ENCODE data around the gene LRRC61.

The LRRC61 gene

GRCh38 chr7:150333659-150334058 lies 10.5 kb downstream of the LRRC61 start:
- no peak for TF ChIP-seq CTCF (conservative IDR thresholded peaks at IDR 0.05; ENCODE audit: low read depth)
- DNase-seq (ENCODE audit: low spot score): no peak
- CTCF ChIA-PET: interaction anchor here (0.6 kb wide), 1 partner anchor 105 kb away, joined by 3 read pairs; no protein-coding TSS in a partner anchor
- POLR2A ChIA-PET (ENCODE audit: low non-redundant PET): no interaction called here
- H3K27ac ChIP-seq: no peak overlapping the region

GRCh38 chr7:150334108-150334507 lies 11.0 kb downstream of the LRRC61 start:
- ChIA-PET POLR2A (ENCODE audit: low non-redundant PET) (no interaction called here), CTCF (no interaction called here)
- no peak overlapping the region for H3K27ac ChIP-seq
- DNase-seq (ENCODE audit: low spot score): no peak
- no peak for TF ChIP-seq CTCF (conservative IDR thresholded peaks at IDR 0.05; ENCODE audit: low read depth)

GRCh38 chr7:150335108-150335773 lies 12.1 kb downstream of the LRRC61 start:
- TF ChIP-seq CTCF (conservative IDR thresholded peaks at IDR 0.05; ENCODE audit: low read depth): no peak
- DNase-seq (ENCODE audit: low spot score): no peak
- H3K27ac ChIP-seq: no peak overlapping the region
- CTCF ChIA-PET: no interaction called here
- POLR2A ChIA-PET (ENCODE audit: low non-redundant PET): no interaction called here

- no peak for TF ChIP-seq CTCF (conservative IDR thresholded peaks at IDR 0.05; ENCODE audit: low read depth)
- no peak for DNase-seq (ENCODE audit: low spot score)
- no peak overlapping the region for H3K27ac ChIP-seq
- ChIA-PET POLR2A (ENCODE audit: low non-redundant PET) (no interaction called here), CTCF (interaction anchor here (0.6 kb wide), 1 partner anchor 1171 kb away, joined by 3 read pairs; no protein-coding TSS in a partner anchor)
Observed at GRCh38 chr7:150335774-150336112, 12.6 kb downstream of the LRRC61 start.

GRCh38 chr7:150336746-150337145 lies 13.6 kb downstream of the LRRC61 start:
- CTCF ChIA-PET: no interaction called here
- no peak overlapping the region for H3K27ac ChIP-seq
- no peak for DNase-seq (ENCODE audit: low spot score)
- POLR2A ChIA-PET (ENCODE audit: low non-redundant PET): no interaction called here
- TF ChIP-seq CTCF (conservative IDR thresholded peaks at IDR 0.05; ENCODE audit: low read depth): no peak

GRCh38 chr7:150337179-150337578 lies 14.0 kb downstream of the LRRC61 start:
- CTCF ChIA-PET: interaction anchor here (0.6 kb wide), 1 partner anchor 31 kb away, joined by 3 read pairs; the partner anchor contains the start of gene REPIN1
- TF ChIP-seq CTCF (conservative IDR thresholded peaks at IDR 0.05; ENCODE audit: low read depth): no peak
- no peak overlapping the region for H3K27ac ChIP-seq
- no peak for DNase-seq (ENCODE audit: low spot score)
- POLR2A ChIA-PET (ENCODE audit: low non-redundant PET): no interaction called here

Measured in RWPE1 (cell line).